Measurements from ENCODE around the gene RUBCNL.

The RUBCNL gene

GRCh38 chr13:46320821-46321220, 66.2 kb downstream of the RUBCNL start:
- no CpG with 5 or more reads among the region's 4 CpGs for WGBS (ENCODE audit: insufficient coverage, insufficient read length)

GRCh38 chr13:46320406-46320805, 66.6 kb downstream of the RUBCNL start:
- H3K27ac ChIP-seq (ENCODE audit: low read length), result no peak overlapping the region
- H3K4me3 ChIP-seq (ENCODE audit: low read length), result no peak overlapping the region
- no peaks in the 10 kb centered on the region for H3K9me3 ChIP-seq (ENCODE audit: control insufficient read depth, insufficient read depth, low read length)
- no peak for DNase-seq (ENCODE audit: low read depth, low spot score)
- WGBS (ENCODE audit: insufficient coverage, insufficient read length), result no CpG with 5 or more reads among the region's 3 CpGs
- no peaks in the 10 kb centered on the region for H3K27me3 ChIP-seq (ENCODE audit: control insufficient read depth, insufficient read depth, low read length)
- H3K36me3 ChIP-seq (ENCODE audit: control insufficient read depth, insufficient read depth, low read length), result no peaks in the 10 kb centered on the region
- no peaks in the 10 kb centered on the region for H3K4me1 ChIP-seq (ENCODE audit: control insufficient read depth, insufficient read depth, low read length)

More at GRCh38 chr13:46320821-46321220, 66.2 kb downstream of the RUBCNL start:
- Histone ChIP-seq H3K36me3 (ENCODE audit: control insufficient read depth, insufficient read depth, low read length) (no peaks in the 10 kb centered on the region), H3K9me3 (ENCODE audit: control insufficient read depth, insufficient read depth, low read length) (no peaks in the 10 kb centered on the region), H3K4me3 (ENCODE audit: low read length) (no peak overlapping the region), H3K27ac (ENCODE audit: low read length) (no peak overlapping the region), H3K27me3 (ENCODE audit: control insufficient read depth, insufficient read depth, low read length) (no peaks in the 10 kb centered on the region), H3K4me1 (ENCODE audit: control insufficient read depth, insufficient read depth, low read length) (no peaks in the 10 kb centered on the region)
- DNase-seq (ENCODE audit: low read depth, low spot score), result no peak

DNA sequence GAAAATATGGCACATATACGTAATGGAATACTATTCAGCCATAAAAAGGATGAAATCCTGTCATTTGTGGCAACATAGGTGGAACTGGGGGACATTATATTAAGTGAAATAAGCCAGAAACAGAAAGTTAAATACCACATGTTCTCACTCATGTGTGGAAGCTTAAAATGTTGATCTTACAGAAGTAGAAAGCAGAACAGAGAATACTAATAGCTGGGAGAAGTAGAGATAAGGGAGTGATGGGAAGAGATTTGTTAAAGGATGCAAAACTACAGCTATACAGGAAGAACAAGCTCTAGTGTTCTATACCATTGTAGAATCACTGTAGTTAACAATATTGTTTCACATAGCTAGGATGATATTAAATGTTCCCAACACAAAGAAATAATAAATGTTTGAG, 68.1 kb downstream of the RUBCNL start:
- no CpG with 5 or more reads among the region's 1 CpG for WGBS (ENCODE audit: insufficient coverage, insufficient read length)
- H3K36me3 ChIP-seq (ENCODE audit: control insufficient read depth, insufficient read depth, low read length), result no peaks in the 10 kb centered on the region
- no peak for DNase-seq (ENCODE audit: low read depth, low spot score)
- no peak overlapping the region for H3K27ac ChIP-seq (ENCODE audit: low read length)
- H3K27me3 ChIP-seq (ENCODE audit: control insufficient read depth, insufficient read depth, low read length), result no peaks in the 10 kb centered on the region
- H3K4me1 ChIP-seq (ENCODE audit: control insufficient read depth, insufficient read depth, low read length), result no peaks in the 10 kb centered on the region
- H3K9me3 ChIP-seq (ENCODE audit: control insufficient read depth, insufficient read depth, low read length), result no peaks in the 10 kb centered on the region
- no peak overlapping the region for H3K4me3 ChIP-seq (ENCODE audit: low read length)

DNA sequence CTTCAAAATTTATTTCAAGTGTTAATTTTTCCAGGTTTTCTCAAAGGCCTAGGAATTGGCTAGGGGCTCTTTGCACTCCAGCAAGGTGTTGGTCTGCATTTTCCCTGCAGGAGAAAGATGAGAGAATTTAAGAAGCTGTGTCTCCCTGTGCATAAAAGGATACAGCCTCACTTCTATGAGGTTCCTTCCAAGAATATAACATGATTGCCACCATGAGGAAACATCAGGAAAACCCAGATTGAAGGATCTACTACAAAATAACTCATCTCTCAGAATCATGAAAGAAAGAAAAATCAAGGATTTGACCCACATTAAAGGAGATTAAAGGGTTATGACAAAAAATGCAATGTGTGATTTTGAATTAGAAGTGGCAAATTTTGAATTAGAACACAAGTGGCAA, 69.9 kb downstream of the RUBCNL start:
- H3K9me3 ChIP-seq (ENCODE audit: control insufficient read depth, insufficient read depth, low read length), result no peaks in the 10 kb centered on the region
- no peaks in the 10 kb centered on the region for H3K27me3 ChIP-seq (ENCODE audit: control insufficient read depth, insufficient read depth, low read length)
- DNase-seq (ENCODE audit: low read depth, low spot score), result no peak
- no peak overlapping the region for H3K27ac ChIP-seq (ENCODE audit: low read length)
- no peak overlapping the region for H3K4me3 ChIP-seq (ENCODE audit: low read length)
- no peaks in the 10 kb centered on the region for H3K4me1 ChIP-seq (ENCODE audit: control insufficient read depth, insufficient read depth, low read length)
- H3K36me3 ChIP-seq (ENCODE audit: control insufficient read depth, insufficient read depth, low read length), result no peaks in the 10 kb centered on the region

DNA sequence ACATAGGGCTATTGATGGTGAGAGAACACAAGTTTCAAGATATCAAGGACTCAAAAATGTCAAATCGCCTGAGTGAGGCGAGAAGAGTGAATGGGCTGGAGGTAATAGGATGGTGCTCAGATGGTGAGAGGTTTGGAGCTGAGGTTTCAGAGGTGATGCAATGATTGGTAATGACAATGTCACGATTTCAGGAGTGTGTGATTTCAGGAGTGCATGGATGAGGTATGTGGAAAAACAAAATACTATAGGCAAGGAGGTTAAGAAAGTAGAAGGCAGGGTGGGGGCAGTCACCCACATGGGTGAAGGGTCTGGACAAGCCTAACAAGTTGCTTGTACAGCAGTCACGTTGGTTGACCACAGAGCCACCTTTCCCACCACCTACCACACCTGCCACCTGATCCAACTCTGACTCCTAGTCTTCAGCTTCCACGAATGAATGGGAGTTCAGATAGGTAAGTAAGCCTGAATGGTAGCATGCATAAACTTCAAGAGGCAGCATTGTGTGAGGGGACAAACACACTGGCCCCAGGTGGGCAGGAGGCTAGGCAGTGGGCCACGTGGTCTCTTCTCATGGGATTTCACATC, 71.5 kb downstream of the RUBCNL start:
- Histone ChIP-seq H3K36me3 (ENCODE audit: control insufficient read depth, insufficient read depth, low read length) (no peaks in the 10 kb centered on the region), H3K4me3 (ENCODE audit: low read length) (no peak overlapping the region), H3K27ac (ENCODE audit: low read length) (no peak overlapping the region), H3K27me3 (ENCODE audit: control insufficient read depth, insufficient read depth, low read length) (no peaks in the 10 kb centered on the region), H3K9me3 (ENCODE audit: control insufficient read depth, insufficient read depth, low read length) (no peaks in the 10 kb centered on the region), H3K4me1 (ENCODE audit: control insufficient read depth, insufficient read depth, low read length) (no peaks in the 10 kb centered on the region)
- no CpG with 5 or more reads among the region's 6 CpGs for WGBS (ENCODE audit: insufficient coverage, insufficient read length)
- no peak for DNase-seq (ENCODE audit: low read depth, low spot score)

DNA sequence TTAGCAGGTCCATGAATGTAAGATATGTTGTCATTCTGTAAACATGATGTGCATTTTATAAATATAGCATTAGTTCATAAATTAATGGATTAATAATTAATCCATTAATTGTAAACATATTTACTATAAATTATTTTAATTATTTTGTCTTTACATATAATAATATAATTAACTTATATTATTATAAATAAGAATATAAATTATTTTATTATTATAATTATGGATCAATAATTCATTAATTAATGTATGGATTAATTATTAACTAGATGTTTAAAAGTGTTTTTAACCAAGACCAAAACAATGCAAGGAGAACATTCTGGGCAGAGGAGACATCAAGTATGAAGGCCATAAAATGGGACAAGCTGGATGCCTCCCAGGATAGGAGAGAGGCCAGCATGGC, 72.0 kb downstream of the RUBCNL start:
- Histone ChIP-seq H3K27ac (ENCODE audit: low read length) (no peak overlapping the region), H3K36me3 (ENCODE audit: control insufficient read depth, insufficient read depth, low read length) (no peaks in the 10 kb centered on the region), H3K9me3 (ENCODE audit: control insufficient read depth, insufficient read depth, low read length) (no peaks in the 10 kb centered on the region), H3K4me3 (ENCODE audit: low read length) (no peak overlapping the region), H3K27me3 (ENCODE audit: control insufficient read depth, insufficient read depth, low read length) (no peaks in the 10 kb centered on the region), H3K4me1 (ENCODE audit: control insufficient read depth, insufficient read depth, low read length) (no peaks in the 10 kb centered on the region)
- DNase-seq (ENCODE audit: low read depth, low spot score), result no peak

DNA sequence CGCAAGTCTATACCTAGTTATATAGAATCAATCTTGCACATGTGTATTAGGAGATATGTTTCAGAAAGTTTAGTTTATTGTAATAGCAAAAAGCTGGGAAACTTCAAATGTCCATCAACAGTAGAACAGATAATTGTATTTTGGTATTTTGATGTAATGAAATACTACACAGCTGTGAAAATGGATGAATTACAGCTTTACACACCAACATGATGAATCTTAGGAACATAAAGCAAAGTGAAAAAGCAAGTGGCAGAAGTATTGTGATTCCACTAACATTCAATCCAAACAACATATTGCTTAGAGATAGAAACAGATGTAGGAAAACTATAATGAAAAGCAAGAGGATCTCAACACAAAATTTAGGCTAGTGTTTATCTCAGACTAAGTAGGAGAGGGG, 72.5 kb downstream of the RUBCNL start:
- DNase-seq (ENCODE audit: low read depth, low spot score), result no peak
- Histone ChIP-seq H3K4me1 (ENCODE audit: control insufficient read depth, insufficient read depth, low read length) (no peaks in the 10 kb centered on the region), H3K27me3 (ENCODE audit: control insufficient read depth, insufficient read depth, low read length) (no peaks in the 10 kb centered on the region), H3K27ac (ENCODE audit: low read length) (no peak overlapping the region), H3K4me3 (ENCODE audit: low read length) (no peak overlapping the region), H3K36me3 (ENCODE audit: control insufficient read depth, insufficient read depth, low read length) (no peaks in the 10 kb centered on the region), H3K9me3 (ENCODE audit: control insufficient read depth, insufficient read depth, low read length) (no peaks in the 10 kb centered on the region)
- WGBS (ENCODE audit: insufficient coverage, insufficient read length), result no CpG with 5 or more reads among the region's 1 CpG

GRCh38 chr13:46313432-46314257, 73.4 kb downstream of the RUBCNL start:
- Histone ChIP-seq H3K4me1 (ENCODE audit: control insufficient read depth, insufficient read depth, low read length) (no peaks in the 10 kb centered on the region), H3K4me3 (ENCODE audit: low read length) (no peak overlapping the region), H3K9me3 (ENCODE audit: control insufficient read depth, insufficient read depth, low read length) (no peaks in the 10 kb centered on the region), H3K36me3 (ENCODE audit: control insufficient read depth, insufficient read depth, low read length) (no peaks in the 10 kb centered on the region), H3K27ac (ENCODE audit: low read length) (no peak overlapping the region), H3K27me3 (ENCODE audit: control insufficient read depth, insufficient read depth, low read length) (no peaks in the 10 kb centered on the region)
- DNase-seq (ENCODE audit: low read depth, low spot score), result no peak
- WGBS (ENCODE audit: insufficient coverage, insufficient read length), result no CpG with 5 or more reads among the region's 6 CpGs

GRCh38 chr13:46313024-46313423, 74.0 kb downstream of the RUBCNL start:
- Histone ChIP-seq H3K36me3 (ENCODE audit: control insufficient read depth, insufficient read depth, low read length) (no peaks in the 10 kb centered on the region), H3K4me3 (ENCODE audit: low read length) (no peak overlapping the region), H3K27ac (ENCODE audit: low read length) (no peak overlapping the region), H3K27me3 (ENCODE audit: control insufficient read depth, insufficient read depth, low read length) (no peaks in the 10 kb centered on the region), H3K4me1 (ENCODE audit: control insufficient read depth, insufficient read depth, low read length) (no peaks in the 10 kb centered on the region), H3K9me3 (ENCODE audit: control insufficient read depth, insufficient read depth, low read length) (no peaks in the 10 kb centered on the region)
- no peak for DNase-seq (ENCODE audit: low read depth, low spot score)
- WGBS (ENCODE audit: insufficient coverage, insufficient read length), result no CpG with 5 or more reads among the region's 1 CpG

- Histone ChIP-seq H3K4me3 (ENCODE audit: low read length) (no peak overlapping the region), H3K4me1 (ENCODE audit: control insufficient read depth, insufficient read depth, low read length) (no peaks in the 10 kb centered on the region)
- WGBS (ENCODE audit: insufficient coverage, insufficient read length), result no CpG with 5 or more reads among the region's 2 CpGs
Observed at GRCh38 chr13:46311217-46311616, 75.8 kb downstream of the RUBCNL start.

GRCh38 chr13:46310066-46310465, 77.0 kb downstream of the RUBCNL start:
- Histone ChIP-seq H3K36me3 (ENCODE audit: control insufficient read depth, insufficient read depth, low read length) (no peaks in the 10 kb centered on the region), H3K27ac (ENCODE audit: low read length) (no peak overlapping the region), H3K27me3 (ENCODE audit: control insufficient read depth, insufficient read depth, low read length) (no peaks in the 10 kb centered on the region), H3K9me3 (ENCODE audit: control insufficient read depth, insufficient read depth, low read length) (no peaks in the 10 kb centered on the region), H3K4me1 (ENCODE audit: control insufficient read depth, insufficient read depth, low read length) (no peaks in the 10 kb centered on the region), H3K4me3 (ENCODE audit: low read length) (no peak overlapping the region)
- WGBS (ENCODE audit: insufficient coverage, insufficient read length), result no CpG with 5 or more reads among the region's 1 CpG
- DNase-seq (ENCODE audit: low read depth, low spot score), result no peak

More at GRCh38 chr13:46311217-46311616, 75.8 kb downstream of the RUBCNL start:
- no peak for DNase-seq (ENCODE audit: low read depth, low spot score)
- Histone ChIP-seq H3K36me3 (ENCODE audit: control insufficient read depth, insufficient read depth, low read length) (no peaks in the 10 kb centered on the region), H3K27ac (ENCODE audit: low read length) (no peak overlapping the region), H3K9me3 (ENCODE audit: control insufficient read depth, insufficient read depth, low read length) (no peaks in the 10 kb centered on the region), H3K27me3 (ENCODE audit: control insufficient read depth, insufficient read depth, low read length) (no peaks in the 10 kb centered on the region)
